Right ventricle myocardium superior (tissue), 1 donor: ENCODE measurements around the gene LCA5L. TPM values are rescaled to one million over a fixed set of nuclear protein-coding genes. Genes with fewer than 3 reads are reported as not detected.
"Not testable (repeated sequence)": the region's sequence is repeated elsewhere in the genome, so short reads cannot be mapped to it uniquely, and the experiment has no call there.

ENCODE experiments used
- ATAC-seq: fragments of 200-7000 bp; cut with Tn5 transposase; one replicate; pipeline ENCODE4 v1.9.1; 2020; ENCODE audit warnings: mild to moderate bottlenecking; ENCODE audit not compliant: poor library complexity
- DNase-seq: peaks from one replicate; pipeline ENCODE4 v3.0.0-alpha.2; 2020
- intact Hi-C: fragments of 100-400 bp; cut with DNase I; formaldehyde crosslinking; loops from one replicate; pipeline ENCODE4 v1.11.2; 2022
- total RNA-seq: library from RNA; stranded (reverse); fragmentation: NEBNext Ultra II Directional; extraction: Animal tissue kit (Norgen Biotek cat#: 25700); gene quantifications from one replicate; pipeline ENCODE4 v1.2.1, GENCODE V29; 2021
- donor health status: DM: no; HTN: yes; CAD: no; lungs with severe emphysema.

LCA5L gene
- total RNA-seq, 1 donor from 2014 or later = 0.83 TPM

DNA sequence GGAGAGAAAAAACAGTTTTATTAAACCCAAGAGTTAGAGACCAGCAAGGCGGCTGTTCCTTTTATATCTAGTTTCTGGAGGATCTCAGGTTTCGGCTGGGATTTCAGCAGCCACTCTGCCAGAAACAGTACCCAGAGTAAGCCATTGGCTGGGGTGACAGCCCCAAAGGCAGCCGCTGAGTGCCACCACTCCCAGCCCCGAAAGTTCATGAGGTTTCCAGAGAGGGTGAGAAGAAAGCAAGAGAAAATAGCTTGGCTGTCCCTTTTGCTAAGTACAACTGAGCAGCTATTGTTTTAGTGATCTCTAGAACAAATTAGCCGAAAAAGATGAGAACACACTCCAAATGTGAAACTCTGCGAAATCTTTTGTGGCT is 7.4 kb upstream of the LCA5L start:
- DNase-seq = no peak
- ATAC-seq = no peak
- intact Hi-C loops = no loop called here

DNA sequence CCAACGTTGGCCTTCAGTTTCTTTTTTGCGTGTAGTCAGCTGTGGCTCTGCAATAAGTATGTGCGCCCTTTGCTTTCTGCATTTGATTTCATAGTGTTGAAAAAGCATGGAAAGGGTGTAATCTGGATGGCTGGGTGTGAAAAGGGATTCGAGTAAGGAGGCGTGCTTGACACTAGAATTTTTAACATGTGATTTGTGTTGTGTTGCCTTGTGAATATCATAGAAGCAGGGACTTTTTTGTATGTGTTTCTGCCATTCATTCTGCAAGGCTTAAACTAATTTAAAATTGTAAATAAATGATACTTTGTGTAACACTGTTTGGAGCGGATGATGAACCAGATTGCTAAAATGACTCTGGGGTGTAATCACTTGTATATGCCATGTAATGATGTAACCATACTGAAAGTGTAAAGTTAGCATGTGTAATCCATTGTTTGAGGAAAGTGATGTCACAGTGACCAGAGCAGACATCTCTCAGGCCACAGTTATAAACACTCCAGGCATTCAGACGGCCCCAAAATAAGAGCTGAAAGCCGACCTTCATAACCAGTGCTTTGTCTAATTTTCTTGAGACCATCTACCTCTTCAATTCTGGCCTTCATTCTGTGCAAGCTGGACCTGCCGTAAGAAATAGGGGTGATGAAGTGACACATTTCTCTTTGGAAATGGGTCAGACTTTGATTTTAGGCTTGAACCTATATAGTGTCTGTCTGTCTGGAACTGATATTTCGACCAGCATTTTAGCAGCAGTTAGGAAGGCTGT is 6.8 kb upstream of the LCA5L start:
- intact Hi-C loops = no loop called here
- peak; percentile 35 for ATAC-seq
- no peak for DNase-seq

DNA sequence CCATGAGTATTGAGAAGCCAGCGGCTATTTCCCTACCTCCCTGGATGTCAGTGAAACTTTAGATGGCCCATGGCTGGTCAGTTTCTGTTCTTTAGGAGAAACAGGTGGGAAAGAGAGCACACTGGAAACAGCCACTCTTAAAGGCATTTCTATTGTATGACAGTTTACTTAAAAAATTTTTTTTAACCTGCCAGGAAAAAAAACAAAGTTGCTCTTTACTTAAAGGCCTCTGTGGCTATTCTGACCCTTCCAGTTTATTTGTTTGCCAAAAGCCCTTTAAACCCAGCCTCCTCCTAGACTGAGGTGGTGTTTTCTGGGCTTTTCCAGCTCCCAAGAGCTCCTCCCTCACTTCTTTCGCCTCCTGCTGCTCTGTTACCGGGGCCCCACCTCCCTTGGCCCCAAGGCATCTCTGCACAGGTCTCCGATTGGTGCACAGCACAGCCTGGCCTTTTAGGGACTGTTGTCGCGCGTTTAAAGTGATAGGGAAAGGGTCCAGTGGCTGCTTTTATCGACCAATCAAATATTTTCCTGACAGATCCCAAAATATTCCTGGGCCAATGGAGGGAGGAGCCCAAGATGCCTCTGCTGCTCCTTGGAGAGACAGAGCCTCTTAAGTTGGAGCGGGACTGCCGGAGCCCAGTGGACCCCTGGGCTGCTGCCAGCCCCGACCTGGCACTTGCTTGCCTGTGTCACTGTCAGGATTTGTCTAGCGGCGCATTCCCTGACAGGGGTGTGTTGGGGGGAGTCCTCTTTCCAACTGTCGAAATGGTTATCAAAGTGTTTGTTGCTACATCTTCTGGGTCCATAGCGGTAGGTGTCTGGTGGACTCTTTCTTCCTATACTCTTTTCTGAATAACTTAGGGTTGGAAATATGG is 6.0 kb upstream of the LCA5L start, which contains the start of gene SH3BGR:
Gene SH3BGR (plus strand): TSS at position 639 of the 875 bp plus-strand sequence. CDS start 127 bp downstream, at position 766.
- intact Hi-C loops = no loop called here
- DNase-seq (peak; percentile 84), ATAC-seq (peak; percentile 93)

DNA sequence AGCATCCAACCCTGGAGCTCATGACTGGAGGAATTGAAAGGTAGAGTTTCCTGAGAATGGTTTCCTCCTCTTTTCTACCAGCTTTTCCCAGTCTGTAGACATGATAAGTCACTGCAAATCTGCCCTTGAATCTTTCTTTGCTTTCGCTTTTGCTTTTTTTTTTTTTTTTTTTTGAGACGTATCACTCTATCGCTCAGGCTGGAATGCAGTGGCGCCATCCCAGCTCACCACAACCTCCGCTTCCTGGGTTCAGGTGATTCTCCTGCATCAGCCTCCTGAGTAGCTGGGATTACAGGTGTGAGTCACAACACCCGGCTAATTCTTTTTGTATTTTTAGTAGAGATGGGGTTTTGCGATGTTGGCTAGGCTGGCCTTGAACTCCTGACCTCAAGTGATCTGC is 1.7 kb upstream of the LCA5L start:
- intact Hi-C loops = no loop called here
- ATAC-seq = no peak
- DNase-seq = no peak

DNA sequence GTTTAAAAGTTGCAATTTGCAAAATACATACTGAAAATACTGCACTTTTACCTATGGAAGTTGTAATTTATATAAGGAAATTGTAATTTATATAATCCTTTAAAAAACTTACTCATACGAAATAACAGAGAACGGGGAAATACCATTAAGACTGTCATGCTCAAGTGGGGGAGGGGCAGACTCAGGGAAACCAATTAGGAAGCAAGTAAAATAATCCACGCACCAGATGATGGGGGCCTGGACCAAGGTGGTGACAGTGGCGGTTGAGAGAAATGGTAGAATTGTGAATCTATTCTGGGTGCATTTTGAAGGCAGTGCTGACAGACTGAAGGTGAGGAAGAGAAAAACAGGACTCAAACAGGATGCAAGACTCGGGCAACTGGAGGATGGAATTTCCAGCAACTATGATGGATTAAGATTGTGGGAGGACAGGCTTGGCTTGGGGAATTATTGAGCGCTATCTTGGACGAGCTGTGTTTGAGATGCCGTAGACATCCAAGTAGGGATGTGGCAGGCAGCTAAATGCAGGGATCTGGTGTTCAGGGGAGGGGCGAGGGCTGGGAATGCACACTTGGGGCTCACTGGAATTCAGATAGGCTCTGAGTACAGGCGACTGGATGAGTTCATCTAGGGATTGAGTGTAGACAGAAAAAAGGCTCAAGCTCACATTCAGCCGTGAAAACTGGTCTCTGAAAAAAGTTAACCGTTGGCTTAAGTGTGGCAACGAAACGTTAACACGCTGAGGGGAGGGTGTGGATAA is 977 bp downstream of the LCA5L start:
- DNase-seq (no peak), ATAC-seq (peak; percentile 11)
- intact Hi-C loops = no loop called here

DNA sequence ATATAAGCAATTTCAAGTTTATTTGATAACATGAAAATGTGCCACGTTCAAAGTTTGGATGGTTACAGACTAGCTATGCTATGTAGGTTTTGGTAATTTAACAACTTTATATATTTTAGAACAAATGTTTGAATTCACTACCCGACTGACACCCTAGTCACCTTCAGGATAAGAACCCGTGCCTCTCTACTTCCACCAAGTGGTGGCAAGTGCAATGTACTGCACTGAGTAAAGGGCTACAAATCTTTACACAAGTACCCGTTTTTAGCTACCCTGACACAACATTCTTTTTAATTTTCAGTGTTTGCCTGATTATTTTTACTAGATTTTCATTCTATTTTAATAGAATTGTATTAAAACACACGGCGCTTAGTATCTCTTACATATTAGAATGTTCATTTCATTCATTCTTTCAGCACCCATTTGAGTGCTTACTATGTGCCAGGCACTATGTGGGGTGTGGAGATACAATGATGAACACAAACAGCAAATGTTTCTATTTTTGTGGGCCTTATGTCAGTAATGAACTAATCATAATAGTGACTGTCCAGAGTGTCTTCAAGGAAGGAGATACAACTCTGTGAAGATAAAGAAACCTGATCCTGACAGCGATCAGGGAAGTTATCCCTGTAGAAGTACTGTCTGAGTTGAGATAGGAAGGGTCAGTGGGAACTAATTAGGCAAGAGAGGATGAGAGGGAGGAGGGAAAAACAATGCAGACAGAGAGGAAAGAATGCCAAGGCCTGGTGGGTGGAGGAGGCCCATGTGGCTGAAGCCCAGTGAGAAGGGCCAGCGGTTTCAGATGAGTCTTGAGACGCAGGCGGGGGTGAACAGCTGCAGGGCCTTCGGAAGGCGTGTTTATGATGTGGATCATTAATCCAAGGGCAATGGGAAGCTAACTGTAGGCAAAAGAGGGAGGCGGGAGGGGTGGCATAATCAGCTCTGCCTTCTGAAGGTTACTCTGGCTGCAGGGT is 3.8 kb downstream of the LCA5L start:
- intact Hi-C loops = no loop called here
- no peak for DNase-seq
- no peak for ATAC-seq

DNA sequence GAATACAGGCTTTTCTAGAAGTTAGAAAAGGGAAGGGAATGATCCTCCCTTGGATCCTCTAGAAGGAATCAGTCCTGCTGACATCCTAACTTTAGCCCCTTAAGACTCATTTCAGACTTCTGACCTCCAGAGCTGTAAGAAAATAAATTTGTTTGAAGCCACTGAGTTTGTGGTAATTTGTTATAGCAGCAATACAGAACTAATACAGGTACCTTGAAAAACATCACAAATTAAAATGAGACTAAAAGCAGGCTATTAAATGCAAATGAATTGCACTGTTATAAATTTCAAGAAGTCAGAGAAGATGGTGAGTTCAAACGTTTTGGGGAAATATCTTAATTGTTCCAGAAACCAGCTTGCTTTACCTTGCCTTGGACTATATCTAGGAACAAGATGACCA is 6.3 kb downstream of the LCA5L start:
- DNase-seq = no peak
- no peak for ATAC-seq
- intact Hi-C loops = no loop called here

DNA sequence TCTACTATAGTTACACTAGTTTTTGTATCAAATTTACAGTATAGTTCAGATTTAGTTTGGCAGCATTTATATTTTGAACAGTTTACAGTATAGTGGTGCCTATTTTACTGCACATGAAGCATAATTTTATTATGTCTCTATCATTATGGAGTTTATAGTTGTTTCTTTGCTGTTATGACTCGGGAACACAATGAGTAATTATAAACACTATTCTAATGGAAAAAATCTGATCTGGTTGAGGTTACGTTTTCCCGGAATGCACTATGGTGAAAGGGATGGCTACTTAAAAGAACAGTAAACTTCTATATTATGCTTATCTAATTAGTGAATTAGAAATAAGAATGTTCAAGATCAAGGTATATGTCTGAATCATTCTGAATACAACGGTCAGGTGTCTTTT is 10.6 kb downstream of the LCA5L start:
- intact Hi-C loops = no loop called here
- DNase-seq = no peak
- ATAC-seq = no peak

DNA sequence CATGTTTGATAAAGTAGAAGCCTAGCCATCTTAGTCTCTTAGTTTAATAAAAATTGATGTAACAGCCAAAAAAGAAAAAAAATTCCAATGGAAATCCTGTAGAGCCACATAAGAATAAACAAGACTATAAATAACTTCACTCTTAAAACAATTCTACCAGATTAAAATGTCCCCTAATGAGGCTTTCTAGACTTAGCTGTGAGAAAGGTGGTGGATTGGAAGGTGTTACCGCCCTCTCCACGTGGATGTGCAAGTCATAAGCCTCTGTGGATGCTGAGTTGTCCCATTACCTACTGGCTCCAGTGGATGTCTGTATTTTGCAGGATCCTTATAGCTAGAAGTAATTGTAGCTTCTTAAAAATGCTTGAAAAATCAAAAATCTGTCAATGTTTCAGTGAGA is 14.6 kb downstream of the LCA5L start:
- ATAC-seq (no peak), DNase-seq (no peak)
- intact Hi-C loops = no loop called here

DNA sequence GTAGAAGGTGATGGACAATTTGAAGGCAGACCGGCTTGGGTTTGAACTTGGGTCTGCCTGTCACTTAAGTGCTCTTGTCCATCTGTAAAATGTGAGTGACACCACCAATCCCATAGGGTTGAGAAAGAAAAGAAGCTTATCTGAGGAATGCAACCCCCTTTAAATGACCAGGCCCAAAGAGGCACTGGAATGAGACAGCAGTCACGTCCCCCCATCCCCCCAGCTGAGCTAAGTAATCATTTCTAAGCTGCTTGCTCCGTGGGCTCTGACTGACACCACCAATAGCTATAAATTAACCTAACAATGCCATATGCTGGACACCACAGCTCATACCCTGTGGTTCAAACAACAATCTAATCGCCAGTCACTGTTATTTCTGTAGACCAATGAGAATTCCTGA is 15.1 kb downstream of the LCA5L start:
- DNase-seq (no peak), ATAC-seq (no peak)
- intact Hi-C loops = no loop called here

DNA sequence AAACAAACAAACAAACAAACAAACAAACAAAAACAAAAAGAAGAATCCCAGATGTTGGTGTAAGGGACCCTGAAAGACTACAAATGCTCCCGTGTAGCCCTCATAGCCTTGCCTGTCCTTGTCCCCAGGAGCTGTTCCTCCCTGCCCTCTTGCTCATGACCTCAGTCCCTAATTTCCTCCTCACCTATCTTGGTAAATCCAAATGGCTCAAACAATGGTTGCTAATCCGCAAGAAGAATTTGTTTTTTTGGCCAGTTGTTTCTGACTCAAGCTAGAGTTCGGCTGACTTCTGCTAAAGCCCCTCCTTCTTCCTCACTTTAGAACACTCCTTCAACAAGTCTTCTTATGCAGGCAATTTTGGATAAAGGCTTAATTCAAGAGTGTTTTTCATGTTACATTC is 15.6 kb downstream of the LCA5L start:
- intact Hi-C loops = no loop called here
- ATAC-seq = no peak
- no peak for DNase-seq

DNA sequence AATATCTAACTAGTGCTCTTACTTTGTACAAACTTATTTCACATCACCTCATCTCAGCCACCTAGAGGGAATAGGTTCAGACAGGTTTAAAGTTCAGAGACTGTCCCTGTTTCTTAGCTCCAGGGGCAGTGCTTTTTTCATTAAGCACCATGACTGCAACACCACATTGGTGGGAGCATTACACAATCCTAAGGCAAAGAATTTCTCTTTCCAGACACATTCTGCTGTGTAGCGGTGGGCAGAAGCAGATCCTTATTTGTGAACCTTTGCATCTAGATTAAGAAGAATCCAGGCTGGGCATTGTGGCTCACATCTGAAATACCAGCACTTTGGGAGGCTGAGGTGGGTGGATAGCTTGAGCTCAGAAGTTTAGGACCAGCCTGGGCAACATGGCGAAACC is 16.1 kb downstream of the LCA5L start:
- ATAC-seq (no peak), DNase-seq (no peak)
- intact Hi-C loops = no loop called here

DNA sequence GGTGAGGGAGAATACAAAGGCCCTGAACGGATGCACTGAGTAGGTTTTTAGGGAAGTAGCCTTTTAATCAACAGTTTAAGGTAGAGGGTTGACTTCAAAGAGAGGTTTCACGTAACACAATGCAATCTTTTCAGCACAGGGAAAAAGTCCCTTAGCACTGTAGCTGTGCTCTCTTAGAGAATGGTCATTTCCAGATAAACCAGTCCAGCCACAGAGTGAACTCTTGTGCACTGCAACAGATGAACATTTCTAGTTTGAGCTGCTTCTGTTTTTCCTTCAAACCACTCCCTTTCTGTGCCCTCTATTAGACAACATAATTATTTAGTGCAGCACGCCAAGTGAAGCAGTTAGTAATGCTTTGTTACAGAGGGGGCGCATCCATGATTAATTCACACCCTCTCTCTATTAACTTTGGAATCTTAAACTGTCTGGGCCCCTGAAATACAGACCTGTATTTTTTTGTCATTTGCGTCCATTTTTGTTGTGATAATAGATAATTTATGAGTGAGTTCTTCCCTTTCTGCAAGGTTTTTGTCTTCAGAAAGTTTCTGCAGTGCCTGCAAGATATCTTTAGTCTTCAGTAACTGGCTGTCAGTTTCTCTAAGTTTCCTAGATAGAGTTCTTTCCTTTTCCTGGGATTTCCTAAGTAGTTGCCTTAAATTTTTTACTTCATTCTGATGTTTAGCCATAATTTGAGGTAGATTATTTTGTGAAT is 22.9 kb downstream of the LCA5L start:
- ATAC-seq = no peak
- intact Hi-C loops = no loop called here
- DNase-seq = no peak

DNA sequence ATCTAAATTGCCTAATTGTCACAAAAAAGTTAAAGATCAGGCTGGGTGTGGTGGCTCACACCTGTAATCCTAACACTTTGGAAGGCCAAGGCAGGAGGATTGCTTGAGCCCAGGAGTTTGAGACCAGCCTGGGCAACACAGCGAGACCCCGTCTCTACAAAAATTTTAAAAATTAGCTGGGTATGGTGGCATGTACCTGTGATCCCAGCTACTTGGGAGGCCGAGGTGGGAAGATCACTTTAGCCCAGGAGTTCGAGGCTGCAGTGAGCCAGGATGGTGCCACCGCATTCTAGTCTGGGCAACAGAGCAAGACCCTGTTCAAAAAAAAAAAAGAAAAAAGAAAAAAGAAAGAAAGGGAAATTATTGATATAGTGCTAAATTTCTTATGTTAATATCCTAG is 26.4 kb downstream of the LCA5L start:
- intact Hi-C loops, ATAC-seq, DNase-seq: not testable (repeated sequence)

DNA sequence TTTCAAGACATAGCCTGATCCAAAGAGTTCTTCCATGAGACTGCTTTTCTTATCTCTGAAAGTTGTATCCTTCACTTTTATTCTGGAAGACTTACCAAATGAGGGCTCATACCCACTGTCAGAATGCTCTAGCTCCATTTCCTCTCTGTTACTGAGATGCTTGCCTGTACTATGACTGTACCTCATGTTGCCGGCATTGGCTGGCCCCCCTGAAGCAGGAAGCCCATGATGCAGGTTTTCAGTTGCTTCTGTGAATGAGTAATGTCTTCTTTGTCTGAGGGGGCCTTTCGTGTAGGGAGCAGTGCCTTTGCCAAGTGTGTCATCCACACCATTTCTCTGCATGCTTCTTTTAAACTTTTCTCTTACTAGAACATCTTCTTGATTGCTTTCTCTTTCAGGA is 39.5 kb downstream of the LCA5L start:
- DNase-seq (no peak), ATAC-seq (no peak)
- intact Hi-C loops = no loop called here

DNA sequence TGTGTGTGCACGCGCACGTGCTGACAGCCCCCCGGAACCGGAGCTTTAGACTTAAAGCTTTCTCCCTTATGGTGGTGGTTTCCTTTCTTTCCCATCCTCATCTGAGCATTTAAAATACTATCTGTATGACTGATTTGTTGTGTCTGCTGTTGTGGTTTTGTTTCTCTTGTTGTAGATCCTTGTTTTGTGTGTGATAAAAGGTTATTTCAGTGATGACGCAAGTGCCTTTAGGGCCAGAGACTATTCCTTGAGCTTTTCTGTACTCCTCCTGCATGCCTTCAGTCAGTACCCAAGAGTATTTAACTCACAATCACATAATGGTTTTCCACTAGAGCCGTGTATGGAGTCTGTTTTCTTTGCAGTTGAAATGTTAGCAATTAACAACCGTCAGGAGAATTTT is 45.4 kb downstream of the LCA5L start:
- DNase-seq (no peak), ATAC-seq (no peak)
- intact Hi-C loops = no loop called here

DNA sequence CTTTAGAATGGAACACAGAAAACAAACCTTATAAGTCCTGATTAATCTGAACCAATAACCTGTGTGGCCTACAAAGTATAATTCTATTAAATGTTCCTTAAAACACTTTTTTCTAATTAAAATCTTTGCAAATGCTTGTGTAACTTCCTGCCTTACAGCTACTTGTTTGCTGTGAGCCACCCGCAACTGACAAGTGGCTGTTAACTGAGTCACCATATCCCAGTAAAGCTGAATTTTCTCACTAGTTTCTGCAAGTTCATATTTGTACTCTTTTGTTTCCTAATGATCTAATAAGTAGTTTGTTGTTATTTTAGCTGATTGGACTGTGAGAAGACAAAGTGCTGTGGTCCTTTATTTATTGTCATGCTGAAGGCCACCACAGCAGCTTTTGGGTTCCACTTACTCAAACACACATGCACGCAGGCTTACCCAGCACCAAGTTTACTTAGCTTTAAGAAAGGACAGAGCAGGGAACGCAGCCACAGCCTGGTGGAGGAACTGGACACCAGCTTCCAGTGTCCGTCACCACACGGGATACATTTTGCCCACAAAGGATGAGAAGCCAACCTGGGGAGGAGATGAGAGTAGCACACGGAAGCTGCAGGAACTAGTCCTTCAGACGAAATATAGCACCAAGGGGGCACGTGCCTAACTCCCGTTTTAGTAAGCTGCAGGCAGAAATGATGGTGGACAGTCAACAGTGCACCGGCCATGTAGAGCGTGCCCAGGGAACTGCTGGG is 47.8 kb downstream of the LCA5L start:
- ATAC-seq = no peak
- intact Hi-C loops = no loop called here
- no peak for DNase-seq
